Smooth muscle cell of the brain vasculature (primary cell): ENCODE measurements around the gene LRRK2.
"Not testable (repeated sequence)": the region's sequence is repeated elsewhere in the genome, so short reads cannot be mapped to it uniquely, and the experiment has no call there.

Experiments used
- DNase-seq: peaks from one replicate; pipeline ENCODE4 v3.0.0-alpha.2; 2012; ENCODE audit warnings: low read depth, low spot score

The LRRK2 gene

DNA sequence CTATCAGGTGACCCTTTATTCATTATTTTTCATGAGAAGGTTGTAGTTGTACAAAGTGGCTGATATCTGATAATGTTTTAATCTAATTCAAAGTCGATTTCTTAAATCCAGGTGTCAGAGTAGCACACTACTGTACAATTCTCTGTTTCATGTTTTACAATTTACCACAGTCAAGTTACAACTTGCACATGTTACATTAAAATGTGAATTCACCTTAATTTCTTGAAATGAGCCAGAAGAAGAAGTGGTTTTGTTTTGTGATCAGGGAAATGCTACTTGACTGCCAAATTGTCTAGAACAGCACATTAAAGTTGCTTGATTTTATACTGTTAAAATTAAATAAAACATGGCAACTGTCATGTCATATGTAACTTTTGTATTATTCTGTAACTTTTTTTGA lies 23.2 kb downstream of the LRRK2 start:
- DNase-seq = no peak

DNA sequence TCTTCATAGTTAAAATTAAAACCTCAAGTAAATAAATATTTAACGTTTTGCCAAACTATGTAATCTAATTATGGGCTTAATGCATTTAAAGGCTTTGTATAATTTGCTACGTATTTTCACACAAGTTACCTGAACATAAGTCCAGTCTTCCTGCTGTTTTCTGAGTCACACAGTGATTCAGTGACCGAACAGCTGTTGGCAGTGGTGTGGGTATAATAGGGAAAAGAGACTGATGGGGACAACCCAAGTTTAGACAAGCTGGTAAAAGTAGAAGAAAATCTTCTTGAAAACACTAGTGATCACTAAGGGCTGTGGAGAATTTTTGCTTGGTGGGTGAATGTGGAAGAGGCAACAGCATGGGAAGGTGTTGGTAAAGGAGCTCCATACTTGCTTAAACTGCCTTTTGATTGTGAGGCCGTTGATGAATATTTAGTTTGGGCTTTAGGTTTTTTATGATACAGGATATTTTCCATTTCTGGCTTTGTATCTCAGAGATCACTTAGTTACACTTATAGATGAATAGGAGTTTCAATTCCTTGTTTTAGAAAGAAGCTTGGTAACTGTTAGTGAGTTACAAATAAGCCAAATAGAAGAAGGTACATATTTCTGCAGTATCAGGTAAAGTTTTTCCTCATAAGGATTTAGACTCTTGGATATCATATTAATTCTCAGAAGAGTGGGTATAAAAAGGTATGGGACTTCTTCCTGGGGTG lies 23.9 kb downstream of the LRRK2 start:
- no peak for DNase-seq

DNA sequence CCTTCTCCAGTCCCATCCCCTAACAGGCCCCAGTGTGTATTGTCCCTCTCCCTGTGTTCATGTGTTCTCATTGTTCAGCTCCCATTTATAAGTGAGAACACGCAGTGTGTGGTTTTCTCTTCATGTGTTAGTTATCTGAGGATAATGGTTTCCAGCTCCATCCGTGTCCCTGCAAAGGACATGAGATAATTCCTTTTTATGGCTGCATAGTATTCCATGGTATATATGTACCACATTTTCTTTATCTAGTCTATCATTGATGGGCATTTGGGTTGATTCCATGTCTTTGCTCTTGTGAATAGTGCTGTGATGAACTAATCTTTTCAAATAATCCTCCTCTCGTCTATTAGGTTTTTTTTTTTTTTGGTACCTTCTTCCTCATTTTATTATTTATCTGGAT lies 25.9 kb downstream of the LRRK2 start:
- not testable (repeated sequence) for DNase-seq

DNA sequence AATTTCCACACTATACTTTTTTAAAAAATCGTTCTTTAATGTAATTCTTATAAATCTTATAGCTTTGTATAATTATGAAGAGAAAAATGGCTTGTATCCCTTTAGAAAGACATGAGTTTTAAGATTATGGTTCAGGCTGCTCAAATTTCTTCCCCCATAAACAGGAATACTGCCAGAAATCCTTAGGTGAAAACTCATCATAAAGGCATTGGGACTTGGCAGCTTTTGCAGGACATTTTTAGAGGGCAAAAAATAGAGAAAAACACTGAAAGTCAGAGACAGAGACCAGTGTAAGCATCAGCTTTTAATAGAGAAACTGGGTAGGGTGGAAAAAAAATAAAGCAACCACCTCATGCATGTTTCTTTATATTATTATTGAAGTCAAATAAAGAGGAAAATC lies 29.1 kb downstream of the LRRK2 start:
- no peak for DNase-seq

DNA sequence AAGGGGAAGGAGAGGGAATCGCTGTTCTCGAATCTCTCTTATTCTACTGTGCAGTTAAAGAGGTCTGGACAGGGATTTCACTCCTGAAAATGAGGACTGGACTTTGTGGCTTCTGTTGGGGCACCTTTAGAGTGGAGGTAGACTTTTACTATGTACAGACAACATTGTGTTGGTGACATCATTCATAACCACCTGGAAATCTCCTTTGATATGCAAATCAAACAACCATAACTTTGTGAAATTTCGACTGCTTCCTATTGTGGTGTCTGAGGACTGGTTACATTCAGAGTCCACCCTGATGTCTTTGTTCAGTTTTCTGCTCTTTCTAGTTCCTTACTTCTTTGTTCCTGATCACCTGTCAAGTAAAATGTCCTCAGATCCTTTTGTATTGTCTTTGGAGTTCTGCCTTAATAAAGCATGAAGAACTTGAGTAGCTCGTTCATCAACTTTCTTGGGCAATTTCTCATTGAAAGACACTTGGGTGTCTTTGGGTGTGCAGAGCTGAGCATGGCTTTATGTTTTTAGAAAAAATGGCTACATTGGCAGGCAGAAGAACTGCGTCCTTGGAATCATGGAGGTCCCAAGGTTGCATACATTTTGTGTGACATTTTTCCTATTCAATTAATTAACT lies 29.8 kb downstream of the LRRK2 start:
- no peak for DNase-seq

DNA sequence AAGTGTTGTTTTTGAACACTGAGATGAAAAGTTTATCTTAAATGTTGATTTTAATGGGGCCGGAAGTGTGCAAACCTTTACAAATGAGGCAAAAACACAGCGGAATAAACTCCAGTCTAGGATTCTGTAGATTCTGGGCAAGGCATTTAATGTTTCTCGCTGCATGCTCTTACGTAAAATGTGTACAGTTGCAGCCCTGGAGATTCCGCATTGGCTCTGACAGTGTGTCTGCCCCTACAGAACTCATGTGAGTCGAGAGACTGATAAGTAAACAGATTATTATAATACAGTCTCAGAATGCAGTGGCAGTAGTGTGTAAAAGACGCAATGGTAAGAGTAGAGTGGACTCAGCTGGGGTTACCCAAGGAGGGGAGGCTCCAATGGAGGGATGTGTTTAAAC lies 33.6 kb downstream of the LRRK2 start:
- DNase-seq = no peak

DNA sequence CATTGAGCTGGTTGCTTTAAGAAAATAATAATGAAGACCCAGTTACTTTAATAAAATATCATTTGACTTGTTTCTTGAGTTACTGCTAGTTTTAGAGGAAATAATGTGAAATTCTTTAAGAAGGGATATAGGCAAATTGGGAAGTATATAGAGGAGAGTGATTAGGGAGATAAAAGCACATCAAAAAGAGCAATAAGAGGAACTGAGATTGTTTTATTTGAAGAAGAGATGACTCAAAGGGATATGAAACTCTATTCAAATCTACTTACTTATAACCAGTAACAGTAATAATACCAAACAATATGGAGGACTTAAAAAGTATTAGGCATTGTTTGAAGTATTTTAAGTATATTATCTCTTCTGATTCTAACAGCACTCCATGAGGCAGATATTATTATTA lies 37.1 kb downstream of the LRRK2 start:
- no peak for DNase-seq

DNA sequence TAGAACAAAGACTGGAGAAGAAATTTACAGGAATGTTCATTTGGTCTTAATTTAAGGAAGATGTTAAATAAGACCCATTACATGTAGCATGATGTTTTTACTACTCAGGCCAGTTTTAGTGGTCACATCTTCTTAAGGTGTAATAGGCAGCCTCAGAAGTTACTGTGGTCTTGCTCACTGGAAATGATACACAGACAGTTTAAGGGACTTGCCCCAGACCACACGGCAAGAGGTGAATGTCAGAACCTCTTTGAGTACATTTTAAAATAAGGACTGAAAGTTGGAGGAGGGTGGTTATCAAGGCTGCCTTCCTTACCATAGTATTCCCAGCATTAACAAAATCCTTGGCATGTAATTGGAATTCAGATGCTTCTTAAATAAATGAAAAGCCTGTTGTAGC lies 37.9 kb downstream of the LRRK2 start:
- DNase-seq = no peak

DNA sequence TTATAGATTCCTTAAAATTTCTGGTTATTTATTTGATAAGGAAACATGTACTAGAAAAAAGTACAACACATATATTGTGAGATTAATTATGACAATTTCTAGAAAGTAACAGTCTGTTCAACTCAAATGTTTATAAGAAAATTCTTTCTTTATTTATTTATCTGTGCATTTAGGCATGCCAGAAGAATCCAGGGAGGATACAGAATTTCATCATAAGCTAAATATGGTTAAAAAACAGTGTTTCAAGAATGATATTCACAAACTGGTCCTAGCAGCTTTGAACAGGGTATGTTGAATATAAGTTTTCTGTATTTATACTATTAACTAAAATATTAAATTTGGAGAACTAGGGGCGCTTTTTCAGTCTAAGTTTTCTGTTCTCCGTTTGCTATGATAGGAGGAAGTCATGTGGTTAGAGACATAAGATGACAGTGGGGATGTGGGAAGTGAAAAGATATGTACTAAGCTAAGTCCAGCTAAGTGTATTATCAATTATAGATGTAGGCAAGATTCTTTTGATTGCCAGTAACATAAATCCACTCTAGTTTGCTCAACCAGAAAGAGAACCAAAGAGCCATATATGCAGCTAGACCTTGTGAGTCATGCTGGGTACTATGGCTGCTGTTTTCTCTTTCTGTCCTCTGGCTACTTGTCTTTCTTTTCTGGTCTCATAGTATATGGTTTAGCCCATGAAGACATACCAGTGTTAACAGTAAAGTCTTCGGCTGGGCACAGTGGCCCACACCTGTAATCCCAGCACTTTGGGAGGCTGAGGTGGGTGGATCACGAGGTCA lies 39.0 kb downstream of the LRRK2 start:
- DNase-seq = no peak

DNA sequence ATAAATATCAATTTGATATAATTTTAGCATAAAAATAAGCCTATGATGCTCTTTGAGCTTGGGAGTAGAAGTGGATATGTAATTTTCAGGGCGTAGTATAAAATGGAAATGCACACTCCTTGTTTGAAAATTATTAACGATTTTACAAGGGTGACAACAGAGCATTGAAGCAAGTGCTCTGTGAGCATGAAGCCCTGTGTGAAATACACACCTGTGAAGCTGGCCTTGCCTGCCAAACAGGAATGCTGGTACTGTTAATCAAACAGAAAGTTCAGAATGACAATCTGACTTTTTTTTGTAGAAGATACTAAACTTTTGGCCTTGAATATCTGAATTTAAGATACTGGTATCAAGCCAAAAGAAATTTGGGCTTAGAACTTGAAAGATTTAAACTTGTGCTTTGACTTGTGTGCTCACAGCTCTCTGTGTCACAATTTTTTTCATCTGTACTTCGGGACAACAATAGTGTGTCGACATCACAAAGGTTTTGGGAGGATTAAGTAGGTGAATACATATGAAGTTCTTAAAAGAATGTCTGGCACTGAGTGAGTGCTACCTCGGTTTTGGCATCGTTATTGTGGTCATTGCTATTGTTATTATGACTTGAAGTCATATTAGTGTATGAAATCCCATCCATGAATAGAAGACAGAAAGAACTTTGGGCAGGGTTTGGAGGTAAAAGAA lies 47.3 kb downstream of the LRRK2 start:
- no peak for DNase-seq

DNA sequence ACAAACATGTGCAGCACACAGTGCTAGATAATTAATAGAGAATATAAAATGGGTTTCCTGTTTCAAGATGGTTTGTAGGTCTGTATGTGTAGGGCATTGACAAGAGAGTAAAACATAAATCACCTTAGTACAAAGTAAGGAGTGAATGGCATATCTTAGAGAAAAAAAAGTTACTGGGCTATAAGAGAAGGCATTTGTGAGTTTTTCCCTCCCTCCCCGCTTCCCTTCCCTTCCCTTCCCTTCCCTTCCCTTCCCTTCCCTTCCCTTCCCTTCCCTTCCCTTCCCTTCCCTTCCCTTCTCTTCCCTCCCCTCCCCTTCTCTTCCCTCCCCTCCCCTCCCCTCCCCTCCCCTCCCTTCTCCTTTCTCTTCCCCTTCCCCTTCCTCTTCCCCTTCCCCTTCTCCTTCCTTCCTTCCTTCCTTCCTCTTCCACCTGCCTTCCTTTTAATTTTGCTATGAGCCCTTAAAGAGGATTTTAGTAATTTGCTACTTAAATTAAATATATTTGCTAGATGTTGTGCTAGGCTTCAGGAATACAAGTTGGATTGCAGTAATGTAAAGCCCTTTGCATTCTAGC lies 57.1 kb downstream of the LRRK2 start:
- DNase-seq = no peak

DNA sequence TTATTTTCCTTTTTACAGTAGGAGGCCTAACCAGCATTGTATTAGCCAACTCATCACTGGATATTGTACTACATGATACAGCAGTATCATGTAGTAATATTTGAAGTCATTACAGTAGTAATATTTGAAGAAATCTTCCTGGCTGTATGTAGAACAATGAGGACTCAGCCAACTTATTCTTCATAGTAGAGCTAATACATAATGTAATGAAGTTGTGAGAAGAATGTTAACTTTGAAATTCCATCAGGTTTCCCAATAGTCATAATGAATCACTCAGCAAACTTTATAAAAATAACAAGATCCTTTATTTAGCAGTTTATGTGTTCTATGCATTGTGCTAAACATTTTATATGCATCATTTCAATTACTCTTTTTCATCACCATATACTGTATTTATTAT lies 61.8 kb downstream of the LRRK2 start:
- no peak for DNase-seq

DNA sequence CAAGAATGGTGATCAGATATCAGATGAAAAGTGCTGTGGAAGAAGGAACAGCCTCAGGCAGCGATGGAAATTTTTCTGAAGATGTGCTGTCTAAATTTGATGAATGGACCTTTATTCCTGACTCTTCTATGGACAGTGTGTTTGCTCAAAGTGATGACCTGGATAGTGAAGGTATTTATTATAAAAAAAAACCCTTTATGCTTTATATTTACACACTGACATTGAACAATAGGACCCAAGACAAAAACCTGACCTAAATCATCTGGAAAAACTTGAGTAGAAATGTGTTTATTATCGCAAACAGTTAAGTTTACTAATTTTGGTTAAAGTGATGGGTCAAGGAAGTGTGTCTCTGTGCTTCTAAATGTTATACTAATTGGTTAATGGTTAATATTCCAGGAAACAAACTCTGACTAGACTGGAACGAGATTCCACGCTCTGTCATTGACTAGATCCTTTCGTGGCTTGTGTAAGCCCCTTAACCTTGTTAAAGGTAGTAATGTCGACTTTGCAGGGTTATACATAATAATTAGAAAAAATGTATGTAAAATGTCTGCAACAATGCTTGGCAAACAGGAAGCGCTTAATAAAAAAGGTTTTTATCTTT lies 62.7 kb downstream of the LRRK2 start:
- no peak for DNase-seq

DNA sequence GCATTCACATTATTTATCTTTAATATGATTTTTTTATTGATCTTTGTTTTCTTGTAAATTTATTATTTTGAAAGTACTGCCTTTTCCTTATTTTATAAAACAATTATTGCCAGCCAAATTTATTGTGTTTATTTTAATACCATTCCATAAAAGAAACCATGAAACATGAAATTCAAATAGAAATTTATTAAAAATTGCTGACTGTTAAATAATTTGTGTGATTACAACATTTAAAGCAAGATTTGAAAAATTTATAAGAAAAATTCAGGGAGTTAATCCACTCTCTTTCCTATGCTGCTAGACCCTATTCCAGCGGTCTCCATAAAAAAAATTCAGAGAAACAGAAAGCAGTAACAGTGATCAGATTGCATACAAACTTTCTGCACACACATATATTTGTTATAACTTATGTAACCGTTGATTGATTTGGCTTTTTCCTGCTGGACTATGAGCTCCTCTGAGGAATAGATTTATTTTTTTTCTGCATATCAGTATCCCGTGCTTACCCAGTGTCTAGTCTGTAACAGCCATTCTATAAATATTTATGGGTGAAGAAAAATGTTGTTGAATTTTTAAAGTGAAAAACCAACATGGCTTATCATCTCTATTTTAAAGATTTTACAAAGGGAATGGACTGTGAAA lies 68.1 kb downstream of the LRRK2 start:
- DNase-seq = no peak

DNA sequence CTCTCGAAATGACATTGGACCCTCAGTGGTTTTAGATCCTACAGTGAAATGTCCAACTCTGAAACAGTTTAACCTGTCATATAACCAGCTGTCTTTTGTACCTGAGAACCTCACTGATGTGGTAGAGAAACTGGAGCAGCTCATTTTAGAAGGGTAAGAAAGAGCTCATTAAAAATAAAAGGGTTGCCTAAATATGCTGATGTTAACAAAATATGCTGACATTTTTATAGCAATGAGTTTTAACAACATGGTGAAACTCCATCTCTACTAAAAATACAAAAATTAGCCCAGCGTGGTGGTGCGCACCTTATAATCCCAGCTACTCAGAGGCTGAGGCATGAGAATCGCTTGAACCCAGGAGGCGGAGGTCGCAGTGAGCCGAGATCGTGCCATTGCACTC lies 73.5 kb downstream of the LRRK2 start:
- DNase-seq = no peak

DNA sequence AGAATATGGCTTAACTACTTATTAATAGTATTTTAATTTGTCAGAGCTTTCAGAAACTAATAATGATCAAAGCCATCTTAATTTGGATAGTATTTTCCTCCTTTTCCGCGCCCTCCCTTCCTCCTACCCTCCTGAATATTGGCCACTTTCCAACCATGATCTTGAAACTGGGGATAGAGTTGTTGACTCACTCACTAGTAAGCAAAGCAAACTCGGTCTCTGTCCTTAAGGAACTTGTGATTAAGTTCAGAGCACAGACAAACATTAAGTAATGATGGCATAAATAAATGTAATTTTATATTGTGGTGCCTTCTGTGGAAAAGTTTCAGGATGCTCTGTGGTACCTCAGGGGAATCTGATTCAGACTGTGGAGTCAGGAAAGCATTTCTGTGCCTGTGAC lies 75.7 kb downstream of the LRRK2 start:
- no peak for DNase-seq

DNA sequence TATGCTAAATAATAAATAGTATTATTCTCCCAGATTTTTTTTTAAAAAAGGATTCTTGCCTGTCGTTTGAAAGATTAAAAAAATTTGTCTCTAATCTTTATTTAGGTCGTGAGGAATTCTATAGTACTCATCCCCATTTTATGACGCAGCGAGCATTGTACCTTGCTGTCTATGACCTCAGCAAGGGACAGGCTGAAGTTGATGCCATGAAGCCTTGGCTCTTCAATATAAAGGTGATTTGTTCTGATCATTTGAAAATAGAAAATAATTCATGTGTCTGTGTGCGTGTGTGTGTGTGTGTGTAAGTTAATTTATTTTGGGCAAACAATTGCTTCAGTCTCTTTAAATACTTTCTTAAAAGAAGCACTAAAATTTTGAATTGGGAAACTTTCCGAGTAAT lies 84.2 kb downstream of the LRRK2 start:
- no peak for DNase-seq

DNA sequence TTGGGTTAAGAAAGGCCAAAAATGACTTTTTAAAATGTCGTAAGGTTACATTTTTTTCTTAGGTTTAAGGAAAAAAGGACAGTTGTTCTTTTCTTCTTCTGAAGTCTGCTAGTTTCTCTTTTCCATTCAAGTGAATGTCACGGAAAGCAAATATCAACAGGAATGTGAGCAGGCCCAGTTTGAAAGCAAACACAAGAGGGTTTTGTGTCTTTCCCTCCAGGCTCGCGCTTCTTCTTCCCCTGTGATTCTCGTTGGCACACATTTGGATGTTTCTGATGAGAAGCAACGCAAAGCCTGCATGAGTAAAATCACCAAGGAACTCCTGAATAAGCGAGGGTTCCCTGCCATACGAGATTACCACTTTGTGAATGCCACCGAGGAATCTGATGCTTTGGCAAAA lies 85.4 kb downstream of the LRRK2 start:
- DNase-seq = no peak

DNA sequence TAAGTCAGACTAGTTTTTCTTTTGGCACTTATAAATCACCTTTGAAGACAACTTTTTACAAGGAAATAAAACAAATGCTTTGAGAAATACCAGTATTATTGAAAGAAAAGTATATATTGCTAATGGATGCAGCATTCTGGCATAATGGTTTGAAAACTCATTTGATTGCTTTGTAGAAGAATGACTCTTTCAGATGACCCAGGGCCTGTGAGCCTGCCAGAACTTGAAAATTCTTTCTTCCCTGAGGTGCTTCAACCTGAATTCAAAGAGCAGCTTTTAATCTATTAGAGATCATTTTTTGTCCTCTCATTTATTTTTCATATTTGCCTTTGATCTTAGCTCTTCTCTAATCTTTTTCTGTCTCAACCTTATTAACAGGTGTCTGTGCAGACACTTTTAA lies 87.4 kb downstream of the LRRK2 start:
- no peak for DNase-seq

DNA sequence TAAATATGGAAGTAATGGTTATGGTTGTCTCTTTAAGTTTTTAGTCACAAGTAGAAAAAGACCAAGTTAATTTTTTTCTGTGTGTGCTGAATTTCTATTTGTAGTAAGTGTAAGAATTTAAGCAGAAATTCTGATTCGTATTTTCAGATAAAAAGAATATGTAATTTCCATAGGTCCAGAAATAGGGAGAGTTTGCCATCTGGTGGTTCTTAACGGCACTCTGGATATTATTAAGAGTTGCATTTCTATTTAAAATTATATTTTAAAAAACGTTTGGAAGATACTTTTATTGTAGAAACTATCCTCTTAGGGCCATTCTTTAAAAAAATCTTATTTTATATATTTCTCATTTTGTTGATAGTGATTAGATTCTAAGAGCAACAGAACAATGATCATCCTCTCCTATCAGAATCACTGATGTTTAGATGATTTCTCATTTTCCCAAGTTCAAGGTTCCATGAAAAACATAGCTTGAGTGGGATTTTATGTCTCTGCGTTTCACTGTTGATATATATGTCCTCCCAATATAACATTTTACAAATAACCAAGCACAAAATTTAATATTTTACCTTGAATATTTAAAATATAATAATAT lies 88.3 kb downstream of the LRRK2 start:
- DNase-seq = no peak

DNA sequence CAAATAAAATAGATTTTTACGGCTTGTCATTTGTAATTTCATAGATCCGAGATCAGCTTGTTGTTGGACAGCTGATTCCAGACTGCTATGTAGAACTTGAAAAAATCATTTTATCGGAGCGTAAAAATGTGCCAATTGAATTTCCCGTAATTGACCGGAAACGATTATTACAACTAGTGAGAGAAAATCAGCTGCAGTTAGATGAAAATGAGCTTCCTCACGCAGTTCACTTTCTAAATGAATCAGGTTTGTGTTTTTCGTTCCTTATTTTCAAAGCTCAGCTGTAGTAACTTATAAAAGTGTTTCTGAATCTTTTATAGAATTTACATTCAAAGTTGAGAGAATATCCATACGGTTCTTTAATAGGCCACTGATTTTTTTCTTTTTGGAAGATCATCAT lies 89.1 kb downstream of the LRRK2 start:
- no peak for DNase-seq
